Placental pericyte (primary cell): ENCODE data around the gene SRSF7. TPM values are rescaled to one million over a fixed set of nuclear protein-coding genes. Genes with fewer than 3 reads are reported as not detected.

Experiments
- total RNA-seq: library from RNA; depleted of rRNA; stranded (reverse); fragments of >200 nt; gene quantifications from 2 replicates; pipeline ENCODE4 v1.2.3, GENCODE V29; 2012

Gene SRSF7
- total RNA-seq: 101 and 134 TPM in 2 replicates

DNA sequence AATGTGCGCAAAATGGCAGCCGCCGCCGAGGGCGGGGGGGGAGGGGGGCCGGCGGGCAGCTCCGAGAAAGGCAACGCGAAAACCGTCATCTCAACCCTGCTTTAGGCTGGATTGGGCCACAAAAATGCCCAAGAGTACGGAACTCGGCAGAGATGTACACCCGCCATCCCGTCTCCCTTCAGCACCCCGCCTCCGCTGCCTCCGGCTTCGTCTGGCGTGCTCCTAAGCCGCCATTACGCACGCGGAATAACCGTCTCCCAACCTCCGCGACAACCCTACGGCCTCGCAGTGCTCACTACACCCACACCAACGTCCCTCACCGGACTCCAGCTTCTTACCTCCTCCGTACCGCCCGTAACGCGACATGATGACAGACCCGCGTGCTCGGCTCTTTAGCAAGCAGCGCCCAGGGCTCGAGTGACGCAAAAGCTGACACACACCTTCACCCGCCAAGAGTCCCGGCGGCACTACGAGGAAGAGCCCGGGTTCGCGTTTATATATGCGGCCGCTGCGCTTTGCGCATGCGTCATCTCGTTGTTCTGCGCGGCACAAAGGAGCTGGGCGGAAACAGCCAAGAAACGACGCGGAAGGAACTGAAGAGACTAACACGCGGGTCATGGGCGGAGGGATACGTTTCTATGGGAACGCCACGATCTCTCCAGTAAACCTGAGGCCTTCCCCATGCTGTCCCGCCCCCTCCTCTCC is at the start of gene SRSF7:
SRSF7 (minus strand) TSS at position 471 of the 705 bp plus-strand sequence; CDS start at position 366, 105 bp downstream.

Other genes starting within 250 kb of the SRSF7 start
- 37.4 and 57.1 TPM in 2 replicates for gene HNRNPLL, start 148.4 kb downstream of the SRSF7 start, total RNA-seq
- gene GALM, start 85.2 kb downstream of the SRSF7 start, total RNA-seq: 18.3 and 18.8 TPM in 2 replicates
- 1.8 and 8.3 TPM in 2 replicates for gene GEMIN6, start 26.8 kb upstream of the SRSF7 start, total RNA-seq
- gene DHX57, start 124.6 kb upstream of the SRSF7 start, total RNA-seq: 25.8 and 29.3 TPM in 2 replicates
- 6.3 and 8.9 TPM in 2 replicates for gene MORN2, start 124.6 kb upstream of the SRSF7 start, total RNA-seq
- 0.22 and 0.29 TPM in 2 replicates for gene ARHGEF33, start 138.5 kb upstream of the SRSF7 start, total RNA-seq